Activated naive CD4-positive, alpha-beta T cell treated with anti-CD3 and anti-CD28 coated beads for 36 hours (primary cell): ENCODE measurements around the gene ZNG1F. TPM values are rescaled to one million over a fixed set of nuclear protein-coding genes. Genes with fewer than 3 reads are reported as not detected.
"Not testable (repeated sequence)": the region's sequence is repeated elsewhere in the genome, so short reads cannot be mapped to it uniquely, and the experiment has no call there.

ENCODE experiments used
- CTCF ChIA-PET: fragments of 350-600 bp; sonication (Branson Sonifier 250); formaldehyde crosslinking; loops from one replicate; lab custom pipeline; 2021; ENCODE audit warnings: antibody characterized with exemption; lab: Charles Lee
- DNase-seq: peaks from one replicate; pipeline ENCODE4 v3.0.0-alpha.2; 2020
- H3K27ac Mint-ChIP-seq: one replicate; pipeline ENCODE4 v1.8.0; 2021; ENCODE audit warnings: mild to moderate bottlenecking, mixed read lengths
- H3K27me3 Mint-ChIP-seq: one replicate; pipeline ENCODE4 v1.8.0; 2021; ENCODE audit warnings: low read depth, mixed read lengths
- H3K36me3 Mint-ChIP-seq: one replicate; pipeline ENCODE4 v1.8.0; 2021; ENCODE audit warnings: low read depth, mixed read lengths
- H3K4me1 Mint-ChIP-seq: one replicate; pipeline ENCODE4 v1.8.0; 2021; ENCODE audit warnings: low read depth, mixed read lengths
- H3K4me3 Mint-ChIP-seq: one replicate; pipeline ENCODE4 v1.8.0; 2021; ENCODE audit warnings: mild to moderate bottlenecking, moderate library complexity, mixed read lengths
- H3K9me3 Mint-ChIP-seq: one replicate; pipeline ENCODE4 v1.8.0; 2021; ENCODE audit warnings: mixed read lengths
- intact Hi-C: fragments of 100-400 bp; cut with micrococcal nuclease; formaldehyde crosslinking; loops from one replicate; pipeline ENCODE4 v1.15.1; 2023
- total RNA-seq, 2 experiments: library from RNA; stranded (reverse); gene quantifications; one replicate each; pipeline ENCODE4 v1.2.3, GENCODE V29; 2021

Gene ZNG1F
- total RNA-seq, 2 experiments from 2014 or later, result 8.5 to 11.5 TPM

- H3K36me3 Mint-ChIP-seq, H3K4me3 Mint-ChIP-seq, H3K9me3 Mint-ChIP-seq, H3K27me3 Mint-ChIP-seq, intact Hi-C loops, CTCF ChIA-PET, DNase-seq, H3K27ac Mint-ChIP-seq, H3K4me1 Mint-ChIP-seq: not testable (repeated sequence)
These were observed 77.7 kb downstream of the ZNG1F start for GRCh38 chr9:41111414-41111813.

DNA sequence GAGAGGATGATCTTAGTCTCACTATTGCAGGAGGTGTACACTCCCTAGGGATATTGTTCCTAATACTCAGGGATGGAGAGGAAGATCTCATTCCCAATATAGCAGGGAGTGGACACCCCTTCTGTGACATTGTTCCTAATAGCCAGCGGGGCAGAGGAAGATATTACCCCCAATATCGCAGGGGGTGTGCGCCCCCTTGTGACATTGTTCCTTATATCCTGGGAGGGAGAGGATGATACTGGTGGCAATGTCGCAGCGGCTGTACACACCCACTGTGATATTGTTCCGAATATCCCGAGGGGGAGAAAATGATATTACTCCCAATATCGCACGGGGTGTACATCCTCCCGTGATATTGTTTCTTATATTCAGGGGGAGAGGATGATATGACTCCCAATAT is 78.2 kb downstream of the ZNG1F start:
- H3K4me1 Mint-ChIP-seq, CTCF ChIA-PET, H3K9me3 Mint-ChIP-seq, H3K4me3 Mint-ChIP-seq, H3K27me3 Mint-ChIP-seq, H3K27ac Mint-ChIP-seq, H3K36me3 Mint-ChIP-seq, intact Hi-C loops: not testable (repeated sequence)
- DNase-seq, result peak; percentile 11

DNA sequence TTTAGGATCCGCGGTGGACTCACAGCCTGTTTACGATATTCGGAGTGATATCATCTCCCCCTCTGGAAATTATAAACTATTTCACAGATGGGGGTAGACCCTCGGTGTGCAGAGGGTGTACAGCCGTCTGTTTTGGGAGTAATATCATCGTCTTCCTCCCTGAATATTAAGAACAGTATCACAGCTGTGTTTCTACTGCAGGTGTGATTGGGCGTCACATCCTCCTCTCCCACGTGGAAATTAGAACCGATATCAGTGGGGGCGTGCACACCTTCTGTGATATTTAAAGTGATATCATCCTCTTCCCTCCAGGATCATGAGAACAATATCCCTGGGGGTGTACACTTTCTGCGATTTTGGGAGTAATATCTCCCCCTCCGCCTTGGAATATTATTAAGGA is 79.9 kb downstream of the ZNG1F start:
- peak; percentile 29 for DNase-seq
- intact Hi-C loops, CTCF ChIA-PET, H3K4me3 Mint-ChIP-seq, H3K27ac Mint-ChIP-seq, H3K27me3 Mint-ChIP-seq, H3K36me3 Mint-ChIP-seq, H3K4me1 Mint-ChIP-seq, H3K9me3 Mint-ChIP-seq: not testable (repeated sequence)

DNA sequence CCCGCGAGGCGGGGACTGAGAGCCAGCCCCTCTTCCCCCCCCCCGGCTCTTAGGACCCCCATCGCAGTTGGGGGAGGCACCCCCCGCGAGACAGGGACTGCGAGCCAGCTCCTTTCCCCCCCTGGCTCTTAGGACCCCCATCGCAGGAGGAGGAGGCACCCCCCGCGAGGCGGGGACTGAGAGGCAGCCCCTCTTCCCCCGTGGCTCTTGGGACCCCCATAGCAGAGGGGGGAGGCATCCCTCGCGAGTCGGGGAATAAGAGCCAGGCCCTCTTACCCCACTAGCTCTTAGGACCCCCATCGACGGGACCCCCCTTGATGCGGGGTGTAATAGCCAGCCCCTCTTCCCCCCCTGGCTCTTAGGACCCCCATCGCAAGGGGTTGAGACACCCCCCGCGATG is 80.3 kb downstream of the ZNG1F start:
- intact Hi-C loops, DNase-seq: not testable (repeated sequence)

GRCh38 chr9:41106472-41107116 is 82.5 kb downstream of the ZNG1F start:
- intact Hi-C loops, H3K27ac Mint-ChIP-seq, CTCF ChIA-PET, H3K9me3 Mint-ChIP-seq, H3K4me3 Mint-ChIP-seq, DNase-seq, H3K36me3 Mint-ChIP-seq, H3K4me1 Mint-ChIP-seq, H3K27me3 Mint-ChIP-seq: not testable (repeated sequence)

More for the DNA sequence above, 80.3 kb downstream of the ZNG1F start:
- H3K4me3 Mint-ChIP-seq, H3K27me3 Mint-ChIP-seq, H3K4me1 Mint-ChIP-seq, H3K27ac Mint-ChIP-seq, H3K9me3 Mint-ChIP-seq, H3K36me3 Mint-ChIP-seq, CTCF ChIA-PET: not testable (repeated sequence)

GRCh38 chr9:41105557-41106253 is 83.4 kb downstream of the ZNG1F start:
- H3K27me3 Mint-ChIP-seq, H3K9me3 Mint-ChIP-seq, CTCF ChIA-PET, intact Hi-C loops, H3K27ac Mint-ChIP-seq, H3K4me3 Mint-ChIP-seq, H3K4me1 Mint-ChIP-seq, H3K36me3 Mint-ChIP-seq, DNase-seq: not testable (repeated sequence)

GRCh38 chr9:41104542-41104941 is 84.6 kb downstream of the ZNG1F start:
- H3K4me1 Mint-ChIP-seq, CTCF ChIA-PET, H3K36me3 Mint-ChIP-seq, H3K9me3 Mint-ChIP-seq, DNase-seq, H3K4me3 Mint-ChIP-seq, H3K27me3 Mint-ChIP-seq, intact Hi-C loops, H3K27ac Mint-ChIP-seq: not testable (repeated sequence)

GRCh38 chr9:41100508-41100907 is 88.6 kb downstream of the ZNG1F start:
- H3K4me1 Mint-ChIP-seq, H3K36me3 Mint-ChIP-seq, DNase-seq, CTCF ChIA-PET, H3K27ac Mint-ChIP-seq, H3K4me3 Mint-ChIP-seq, H3K9me3 Mint-ChIP-seq, H3K27me3 Mint-ChIP-seq, intact Hi-C loops: not testable (repeated sequence)

DNA sequence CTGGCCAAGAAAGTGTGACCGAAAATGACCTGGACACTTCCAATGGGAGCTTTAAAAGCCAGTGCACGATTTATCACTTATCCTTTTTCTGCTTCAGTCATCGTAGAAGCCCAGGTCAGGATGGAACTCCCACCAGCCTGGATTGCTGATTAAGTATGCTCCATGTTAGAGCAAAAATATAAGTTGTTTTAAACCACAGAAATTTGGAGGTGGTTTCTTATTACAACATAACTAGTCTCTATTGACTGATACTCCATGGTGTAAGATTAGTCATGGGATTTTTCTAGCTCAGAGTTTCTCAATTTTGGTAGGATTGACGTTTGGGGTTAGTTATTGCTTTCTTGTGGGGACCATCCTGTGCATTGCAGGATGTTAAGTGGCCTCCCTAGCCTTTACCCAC is 90.4 kb downstream of the ZNG1F start:
- H3K4me3 Mint-ChIP-seq, H3K36me3 Mint-ChIP-seq, intact Hi-C loops, H3K4me1 Mint-ChIP-seq, CTCF ChIA-PET, DNase-seq, H3K27me3 Mint-ChIP-seq, H3K9me3 Mint-ChIP-seq, H3K27ac Mint-ChIP-seq: not testable (repeated sequence)

DNA sequence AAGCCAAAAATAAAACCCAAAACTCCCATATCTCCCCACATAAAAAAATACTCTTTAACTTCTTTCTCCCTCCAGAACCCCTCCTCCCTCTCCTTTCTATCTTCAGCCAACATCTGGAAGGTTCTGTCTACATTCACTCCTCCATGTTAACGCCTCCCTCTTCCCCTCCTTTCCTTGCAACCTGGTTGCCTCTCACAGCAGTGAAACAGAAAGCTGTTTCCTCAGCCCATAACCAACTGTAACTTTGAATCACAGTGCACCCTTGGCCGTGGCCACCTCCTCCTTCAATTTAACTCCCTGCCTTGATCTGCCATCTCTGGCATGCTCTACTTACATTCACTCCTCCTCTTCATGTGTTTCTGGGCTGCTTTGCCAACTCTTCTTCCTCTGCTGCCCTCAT is 94.1 kb downstream of the ZNG1F start:
- H3K9me3 Mint-ChIP-seq, H3K36me3 Mint-ChIP-seq, DNase-seq, H3K27me3 Mint-ChIP-seq, CTCF ChIA-PET, H3K27ac Mint-ChIP-seq, H3K4me1 Mint-ChIP-seq, intact Hi-C loops, H3K4me3 Mint-ChIP-seq: not testable (repeated sequence)

GRCh38 chr9:41094010-41094773 is 94.9 kb downstream of the ZNG1F start:
- H3K27ac Mint-ChIP-seq, DNase-seq, CTCF ChIA-PET, H3K9me3 Mint-ChIP-seq, H3K36me3 Mint-ChIP-seq, H3K4me1 Mint-ChIP-seq, H3K4me3 Mint-ChIP-seq, intact Hi-C loops, H3K27me3 Mint-ChIP-seq: not testable (repeated sequence)

DNA sequence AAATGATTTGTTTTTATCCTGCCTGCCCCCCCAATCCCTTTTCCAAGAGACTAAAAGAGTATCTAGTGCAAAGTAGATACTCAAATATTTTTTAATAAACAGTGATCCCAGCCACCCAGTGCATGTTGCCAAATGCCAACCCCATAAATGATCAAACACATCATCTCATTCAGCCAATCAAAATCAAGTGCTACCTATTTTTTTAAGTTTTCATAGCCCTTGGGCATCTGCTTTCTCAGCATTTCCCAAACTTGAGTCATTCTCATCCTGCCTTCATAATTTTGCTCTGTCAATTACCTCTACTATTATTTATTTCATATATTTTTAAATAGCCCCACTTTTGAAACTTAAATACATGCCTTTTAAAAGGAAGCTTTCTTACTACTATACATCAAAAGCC is 98.2 kb downstream of the ZNG1F start:
- peaks cover 10% of the 10 kb centered on the region for H3K27me3 Mint-ChIP-seq
- H3K27ac Mint-ChIP-seq, intact Hi-C loops, CTCF ChIA-PET, DNase-seq, H3K4me1 Mint-ChIP-seq, H3K4me3 Mint-ChIP-seq, H3K9me3 Mint-ChIP-seq, H3K36me3 Mint-ChIP-seq: not testable (repeated sequence)

DNA sequence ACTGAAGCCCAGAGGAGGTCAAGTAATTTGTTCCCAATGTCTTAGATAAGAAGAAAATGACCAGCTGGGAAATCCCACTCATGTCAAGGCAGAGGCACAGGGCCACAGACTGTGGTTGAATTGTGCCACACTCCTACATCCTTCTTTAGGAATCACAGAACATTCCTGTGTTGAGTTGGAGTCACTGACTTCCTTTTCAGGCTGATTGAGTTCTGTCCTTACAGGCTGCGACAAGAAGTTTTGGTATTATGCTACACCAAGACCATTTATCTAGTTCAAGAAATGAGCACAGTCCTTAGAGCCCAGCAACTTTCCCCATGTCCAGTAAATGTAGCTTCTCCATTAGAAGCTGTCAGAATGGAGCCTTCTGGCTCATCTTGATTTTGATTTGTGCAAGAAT is 98.7 kb downstream of the ZNG1F start:
- intact Hi-C loops, H3K4me1 Mint-ChIP-seq, H3K4me3 Mint-ChIP-seq, H3K9me3 Mint-ChIP-seq, DNase-seq, H3K36me3 Mint-ChIP-seq, CTCF ChIA-PET, H3K27ac Mint-ChIP-seq: not testable (repeated sequence)
- H3K27me3 Mint-ChIP-seq, result peaks cover 10% of the 10 kb centered on the region
